Uterus (tissue), 2 donors: Measurements from ENCODE around the gene PROB1.

Source experiments
- CTCF ChIP-seq, 4 experiments: fragments of 200-600 bp in 2 of 4; fragments of 450-650 bp in 2 of 4; sonication (generic) in 2 of 4; IDR thresholded peaks; one replicate each; pipeline ENCODE4 v1.5.1; 2016 to 2019; ENCODE audit warnings: antibody characterized with exemption in 4 of 4, mild to moderate bottlenecking in 2 of 4, moderate library complexity in 1 of 4
- POLR2A ChIP-seq, 2 donors: fragments of 450-650 bp; IDR thresholded peaks; one replicate each; pipeline ENCODE4 v1.6.1; 2016; ENCODE audit warnings: antibody characterized with exemption in 2 of 2, mild to moderate bottlenecking in 1 of 2, moderate library complexity in 1 of 2

DNA sequence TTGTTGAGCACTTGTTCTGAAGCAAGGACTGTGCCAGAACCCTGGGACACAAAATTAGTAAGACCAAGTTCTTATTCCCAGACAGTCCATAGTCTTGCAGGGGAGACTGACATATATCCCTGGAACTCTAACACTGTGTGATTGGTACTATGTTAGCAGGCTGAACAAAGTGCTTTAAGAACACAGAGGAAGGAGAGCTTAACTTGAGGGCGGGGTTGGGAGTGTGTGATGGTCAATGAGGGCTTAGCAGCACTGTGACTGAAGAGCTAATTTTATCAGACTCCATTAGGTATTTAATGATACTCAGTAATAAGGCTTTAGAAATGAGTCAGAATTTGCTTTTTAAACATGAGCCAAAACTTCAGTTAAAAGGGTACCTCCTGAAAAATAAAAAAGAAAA, 23.9 kb upstream of the PROB1 start:
- TF ChIP-seq CTCF (IDR thresholded peaks at IDR 0.05), result no peak
- no peak for TF ChIP-seq POLR2A (IDR thresholded peaks at IDR 0.05)
